Forelimb muscle (tissue), 1 donor: ENCODE data around the gene SEMA4A. TPM values are rescaled to one million over a fixed set of nuclear protein-coding genes. Genes with fewer than 3 reads are reported as not detected.

ENCODE experiments used
- polyA plus RNA-seq: library from polyadenylated mRNA; unstranded; fragments of 120-200 nt; gene quantifications from one replicate; pipeline ENCODE4 v1.2.1, GENCODE V29; 2013; ENCODE audit not compliant: insufficient read length

Gene SEMA4A
- polyA plus RNA-seq, 1 donor = 3.0 TPM

Other genes starting within 250 kb of the SEMA4A start
- gene RIT1, start 242.2 kb upstream of the SEMA4A start, polyA plus RNA-seq = 25.9 TPM
- gene KHDC4, start 219.2 kb upstream of the SEMA4A start, polyA plus RNA-seq = 38.0 TPM
- not detected for gene RXFP4, start 211.9 kb upstream of the SEMA4A start, polyA plus RNA-seq
- 143 TPM for gene ARHGEF2, start 175.0 kb upstream of the SEMA4A start, polyA plus RNA-seq
- gene SSR2, start 132.6 kb upstream of the SEMA4A start, polyA plus RNA-seq = 218 TPM
- 47.5 TPM for gene UBQLN4, start 99.8 kb upstream of the SEMA4A start, polyA plus RNA-seq
- 36.3 TPM for gene LAMTOR2, start 98.8 kb upstream of the SEMA4A start, polyA plus RNA-seq
- not detected for gene RAB25, start 92.4 kb upstream of the SEMA4A start, polyA plus RNA-seq
- gene MEX3A, start 71.1 kb upstream of the SEMA4A start, polyA plus RNA-seq = 21.8 TPM
- gene LMNA, start 38.9 kb upstream of the SEMA4A start, polyA plus RNA-seq = 298 TPM
- gene SLC25A44, start 40.5 kb downstream of the SEMA4A start, polyA plus RNA-seq = 10.8 TPM
- gene PMF1, start 59.4 kb downstream of the SEMA4A start, polyA plus RNA-seq = 49.2 TPM
- 3.1 TPM for gene BGLAP, start 88.6 kb downstream of the SEMA4A start, polyA plus RNA-seq
- 4.0 TPM for gene PAQR6, start 94.5 kb downstream of the SEMA4A start, polyA plus RNA-seq
- 53.3 TPM for gene SMG5, start 129.2 kb downstream of the SEMA4A start, polyA plus RNA-seq
- gene TMEM79, start 130.7 kb downstream of the SEMA4A start, polyA plus RNA-seq = 4.3 TPM
- gene GLMP, start 142.1 kb downstream of the SEMA4A start, polyA plus RNA-seq = 21.2 TPM
- gene VHLL, start 145.7 kb downstream of the SEMA4A start, polyA plus RNA-seq = not detected
- gene CCT3, start 184.7 kb downstream of the SEMA4A start, polyA plus RNA-seq = 266 TPM
- 1.5 TPM for gene TSACC, start 184.9 kb downstream of the SEMA4A start, polyA plus RNA-seq
- gene RHBG, start 215.6 kb downstream of the SEMA4A start, polyA plus RNA-seq = not detected